ENCODE results near the gene CARD9.

Gene CARD9

DNA sequence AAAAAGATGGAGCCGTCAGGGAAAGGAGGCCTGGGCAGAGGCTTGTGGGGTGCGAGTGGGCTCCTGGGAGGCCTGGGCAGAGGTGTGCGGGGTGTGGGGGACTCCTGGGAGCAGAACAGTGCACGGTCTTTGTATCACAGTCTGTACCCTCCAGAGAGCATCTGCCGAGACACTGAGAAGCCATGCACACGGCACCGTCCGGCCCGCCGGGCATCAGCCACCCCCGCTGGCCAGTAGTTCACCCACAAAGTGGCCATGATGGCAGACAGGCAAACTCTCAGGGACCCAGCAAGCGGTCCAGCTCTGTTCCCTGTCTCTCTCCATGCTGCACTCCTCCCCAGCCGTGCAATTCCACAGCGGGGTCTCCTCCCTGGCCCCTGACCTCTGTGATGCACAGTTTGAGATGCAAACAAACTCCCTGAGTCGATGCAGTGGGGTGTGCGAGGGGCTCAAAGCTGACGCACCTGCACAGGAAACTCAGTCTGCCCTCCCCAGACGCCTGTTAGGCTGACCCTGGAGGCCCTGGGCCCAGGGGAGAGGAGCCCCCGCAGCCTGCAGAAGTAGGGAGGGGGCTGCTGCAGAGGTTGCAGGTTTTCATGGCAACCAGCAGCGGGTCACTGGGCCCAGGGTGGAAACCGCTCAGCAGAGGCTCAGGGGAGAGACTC, 55.2 kb downstream of the CARD9 start:
- no peak for FAIRE-seq

DNA sequence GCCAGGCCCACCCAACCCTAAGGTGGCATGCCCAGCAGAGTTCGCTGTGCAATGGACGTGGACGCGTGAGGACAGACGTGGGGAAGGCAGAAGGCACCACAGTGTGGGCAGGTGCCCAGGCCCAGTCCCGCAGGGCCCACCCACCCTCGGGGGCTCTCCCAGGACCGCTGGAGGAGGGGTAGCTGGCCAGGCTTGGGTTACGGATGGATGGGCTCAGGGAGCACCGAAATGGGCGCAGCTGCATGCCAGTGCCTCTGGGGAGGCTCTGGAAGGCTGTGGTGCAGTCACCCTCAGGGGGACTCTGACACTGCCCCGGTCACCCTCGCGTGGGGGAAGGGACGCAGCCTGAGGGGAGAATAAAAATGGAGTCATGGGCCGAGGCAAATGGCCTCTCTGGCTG, 55.8 kb downstream of the CARD9 start:
- no peak for FAIRE-seq

DNA sequence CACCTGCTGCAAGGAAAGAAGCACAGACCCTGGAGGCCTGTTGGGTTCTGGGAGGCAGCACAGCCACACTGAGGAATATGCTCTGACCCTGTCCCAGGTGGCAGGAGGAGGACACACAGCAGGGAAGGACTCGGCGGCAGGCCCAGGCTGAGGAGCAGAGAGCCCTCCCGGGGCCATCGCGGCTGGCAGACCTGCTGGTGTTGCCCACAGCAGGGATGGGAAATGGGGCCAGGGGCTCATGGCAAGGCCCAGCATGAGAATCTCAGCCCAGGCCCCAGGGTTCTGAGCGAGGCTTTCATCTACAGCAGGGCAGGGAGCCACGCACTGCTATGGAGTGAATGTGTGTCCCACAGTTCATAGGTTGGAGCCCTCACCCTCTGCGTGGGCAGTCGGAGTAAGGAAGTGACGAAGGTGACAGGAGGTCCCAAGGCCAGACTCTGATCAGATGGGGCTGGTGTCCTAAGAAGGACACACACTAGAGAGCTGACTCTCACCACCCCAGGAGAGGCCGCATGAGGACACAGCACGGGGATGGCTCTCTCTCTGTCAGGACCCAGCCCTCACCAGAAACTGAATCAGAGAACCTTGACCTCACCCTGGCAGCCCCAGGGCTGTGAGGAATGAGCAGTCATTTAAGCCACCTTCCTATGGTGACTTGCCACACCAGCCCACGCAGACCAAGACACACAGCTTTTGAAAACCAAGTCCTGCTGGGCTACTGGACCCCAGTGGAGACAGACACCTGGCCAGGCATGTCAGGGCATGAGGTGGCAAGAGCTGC, 56.4 kb downstream of the CARD9 start:
- FAIRE-seq: no peak

- no peak for FAIRE-seq
Observed at GRCh38 chr9:136316271-136316751, 57.2 kb downstream of the CARD9 start.

DNA sequence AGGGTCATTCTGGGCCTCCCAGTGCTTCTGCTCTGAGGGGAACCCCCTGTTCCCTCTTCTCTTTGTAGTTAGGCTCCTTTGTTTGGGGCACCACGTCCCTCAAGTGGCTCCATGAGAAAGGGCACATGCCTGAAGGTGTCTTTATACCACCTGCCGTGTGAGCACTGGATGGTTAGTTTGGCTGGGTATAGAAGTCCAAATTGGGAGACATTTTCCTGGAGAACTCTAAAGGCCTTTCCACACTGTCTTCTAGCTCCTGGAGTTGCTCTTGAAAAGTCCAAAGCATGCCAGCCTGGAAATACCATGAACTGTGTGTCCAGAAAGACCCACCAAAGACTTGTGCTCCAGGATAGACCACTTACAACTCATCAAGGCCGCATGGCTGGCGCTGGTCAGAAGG, 58.5 kb downstream of the CARD9 start:
- FAIRE-seq: no peak

GRCh38 chr9:136314056-136314416, 59.4 kb downstream of the CARD9 start:
- FAIRE-seq: no peak
